ENCODE data around the gene CFAP47.

DNA sequence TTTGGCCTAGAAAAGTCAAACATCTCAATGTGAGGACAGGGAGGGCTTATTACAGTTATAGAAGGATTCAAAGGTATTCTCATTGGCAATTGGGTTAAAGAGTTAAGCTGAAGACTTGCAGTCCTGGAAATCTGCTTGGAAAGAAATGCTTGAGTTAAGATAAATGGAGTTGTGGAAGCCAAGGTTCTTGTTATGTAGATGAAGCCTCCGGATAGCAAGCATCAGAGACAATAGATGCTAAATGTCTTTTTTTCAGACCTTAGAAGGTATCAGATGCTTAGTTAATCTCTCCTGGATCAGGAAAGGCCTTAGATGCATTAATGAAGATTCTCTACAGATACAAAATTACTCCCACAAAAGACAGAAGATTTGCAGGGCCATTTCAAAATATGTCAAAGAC is 299.3 kb downstream of the CFAP47 start:
- TF ChIP-seq, protein P1, sequence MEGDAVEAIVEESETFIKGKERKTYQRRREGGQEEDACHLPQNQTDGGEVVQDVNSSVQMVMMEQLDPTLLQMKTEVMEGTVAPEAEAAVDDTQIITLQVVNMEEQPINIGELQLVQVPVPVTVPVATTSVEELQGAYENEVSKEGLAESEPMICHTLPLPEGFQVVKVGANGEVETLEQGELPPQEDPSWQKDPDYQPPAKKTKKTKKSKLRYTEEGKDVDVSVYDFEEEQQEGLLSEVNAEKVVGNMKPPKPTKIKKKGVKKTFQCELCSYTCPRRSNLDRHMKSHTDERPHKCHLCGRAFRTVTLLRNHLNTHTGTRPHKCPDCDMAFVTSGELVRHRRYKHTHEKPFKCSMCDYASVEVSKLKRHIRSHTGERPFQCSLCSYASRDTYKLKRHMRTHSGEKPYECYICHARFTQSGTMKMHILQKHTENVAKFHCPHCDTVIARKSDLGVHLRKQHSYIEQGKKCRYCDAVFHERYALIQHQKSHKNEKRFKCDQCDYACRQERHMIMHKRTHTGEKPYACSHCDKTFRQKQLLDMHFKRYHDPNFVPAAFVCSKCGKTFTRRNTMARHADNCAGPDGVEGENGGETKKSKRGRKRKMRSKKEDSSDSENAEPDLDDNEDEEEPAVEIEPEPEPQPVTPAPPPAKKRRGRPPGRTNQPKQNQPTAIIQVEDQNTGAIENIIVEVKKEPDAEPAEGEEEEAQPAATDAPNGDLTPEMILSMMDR (IDR thresholded peaks at IDR 0.05): no peak
- TF ChIP-seq POLR2A (IDR thresholded peaks at IDR 0.05): no peak

Measured in breast epithelium (tissue), 3 donors.